HG03066 (cell line): ENCODE data around the gene TARS1.
"Not testable (repeated sequence)": the region's sequence is repeated elsewhere in the genome, so short reads cannot be mapped to it uniquely, and the experiment has no call there.

ENCODE experiments used
- ATAC-seq: cut with Tn5 transposase; IDR thresholded peaks from one replicate; pipeline ENCODE4 v1.9.1; 2021; ENCODE audit warnings: low read depth; ENCODE audit not compliant: unreplicated experiment

The TARS1 gene

DNA sequence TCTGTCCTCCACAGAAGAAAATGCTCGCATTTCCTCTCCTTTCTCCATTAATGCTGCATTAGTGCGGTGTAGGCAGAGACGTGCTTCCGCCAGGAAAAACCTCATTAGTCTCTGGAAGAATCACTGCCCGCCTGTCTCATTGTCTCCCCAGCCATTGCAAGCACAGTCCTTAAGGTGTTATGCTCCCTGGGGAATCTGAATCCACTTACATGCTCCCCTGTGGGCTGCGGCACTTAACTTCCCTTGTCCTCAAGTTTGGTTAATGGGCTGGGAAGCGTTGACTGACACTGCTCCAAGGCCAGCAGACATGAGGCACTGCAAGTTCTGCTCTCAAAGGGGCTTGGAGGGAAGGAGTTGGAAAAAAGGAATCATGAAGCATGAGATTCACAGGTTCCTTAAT, 41.6 kb downstream of the TARS1 start:
- ATAC-seq = no peak

DNA sequence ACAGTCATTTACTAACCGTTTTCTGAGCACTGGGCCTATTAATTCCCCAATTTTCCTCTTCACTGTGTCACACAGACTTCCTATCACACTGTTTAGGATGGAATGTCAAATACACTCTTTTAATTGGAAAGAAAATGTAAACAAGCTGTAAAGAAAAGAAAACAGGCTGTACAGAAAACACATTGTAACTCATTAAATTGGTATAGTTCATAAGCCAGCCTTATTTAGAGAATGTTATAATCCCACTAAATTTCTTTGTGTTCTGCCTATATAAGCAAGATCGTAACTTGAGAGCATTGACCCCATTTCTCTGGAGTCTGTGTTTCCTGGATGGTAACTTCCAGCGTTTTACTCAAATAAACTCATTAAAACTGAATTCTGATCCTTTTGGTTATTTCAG, 46.5 kb downstream of the TARS1 start:
- no peak for ATAC-seq

DNA sequence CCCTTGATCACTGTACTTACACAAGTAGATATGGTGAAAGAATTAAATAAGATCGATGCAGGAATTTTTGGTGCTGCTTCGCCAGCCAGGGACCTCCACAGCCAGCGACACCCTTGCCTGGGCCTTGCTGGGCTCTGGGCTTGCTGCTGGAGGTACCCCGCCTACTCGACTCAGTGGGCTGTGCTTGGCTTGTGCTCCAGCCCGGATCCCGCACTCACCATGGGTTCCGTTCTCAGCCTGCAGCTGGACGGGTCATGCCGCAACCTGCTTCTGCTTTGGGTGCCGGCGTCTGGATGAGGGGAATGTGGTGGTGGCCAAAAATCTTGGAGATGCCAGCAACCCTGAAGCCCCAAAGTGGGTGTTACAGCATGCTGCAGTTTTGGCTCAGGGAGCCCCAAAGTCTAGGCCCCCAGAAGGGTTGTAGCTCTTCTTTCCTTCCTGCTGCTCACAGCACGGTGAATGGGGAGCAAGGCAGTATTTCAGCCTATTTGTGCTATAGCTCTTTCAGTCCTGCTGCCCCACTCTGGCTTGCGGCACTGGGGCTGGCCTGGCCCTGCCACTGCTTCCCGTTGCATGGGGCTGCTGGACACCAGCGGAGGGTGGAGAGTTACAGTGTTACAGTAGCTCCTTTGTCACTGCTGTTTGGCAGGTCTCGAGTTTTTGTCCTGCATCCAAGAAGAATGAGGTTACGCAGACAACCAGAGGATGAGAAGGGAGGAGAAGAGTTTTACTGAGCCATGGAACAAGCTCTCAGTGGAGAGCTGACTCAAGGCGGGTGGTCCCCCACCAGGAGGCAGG, 48.0 kb downstream of the TARS1 start:
- no peak for ATAC-seq

DNA sequence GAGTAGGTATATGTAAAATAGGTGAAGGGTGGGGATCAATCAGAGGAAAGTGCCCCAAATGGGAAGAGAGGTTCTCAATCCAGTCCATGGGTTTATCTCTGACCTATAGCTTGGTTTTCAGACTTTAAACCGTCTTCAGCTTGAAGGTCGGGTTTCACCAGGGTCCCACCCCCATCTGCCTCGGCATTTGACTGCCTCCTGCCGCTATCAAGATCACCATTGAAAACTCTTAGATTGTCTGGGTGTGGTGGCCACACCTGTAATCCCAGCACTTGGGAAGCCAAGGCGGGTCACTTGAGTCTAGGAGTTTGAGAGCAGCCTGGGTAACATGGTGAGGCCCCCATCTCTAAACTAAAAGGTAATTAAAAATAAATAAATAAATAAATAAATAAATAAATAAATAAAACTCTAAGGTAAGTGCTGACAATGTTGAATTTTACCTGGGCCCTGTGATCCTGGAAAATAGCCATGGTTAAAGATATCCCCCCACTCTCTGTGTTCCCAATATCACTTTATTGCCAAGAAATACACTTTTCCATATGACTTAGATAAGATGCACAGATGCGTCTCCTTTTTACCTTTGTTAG, 48.8 kb downstream of the TARS1 start:
- no peak for ATAC-seq

DNA sequence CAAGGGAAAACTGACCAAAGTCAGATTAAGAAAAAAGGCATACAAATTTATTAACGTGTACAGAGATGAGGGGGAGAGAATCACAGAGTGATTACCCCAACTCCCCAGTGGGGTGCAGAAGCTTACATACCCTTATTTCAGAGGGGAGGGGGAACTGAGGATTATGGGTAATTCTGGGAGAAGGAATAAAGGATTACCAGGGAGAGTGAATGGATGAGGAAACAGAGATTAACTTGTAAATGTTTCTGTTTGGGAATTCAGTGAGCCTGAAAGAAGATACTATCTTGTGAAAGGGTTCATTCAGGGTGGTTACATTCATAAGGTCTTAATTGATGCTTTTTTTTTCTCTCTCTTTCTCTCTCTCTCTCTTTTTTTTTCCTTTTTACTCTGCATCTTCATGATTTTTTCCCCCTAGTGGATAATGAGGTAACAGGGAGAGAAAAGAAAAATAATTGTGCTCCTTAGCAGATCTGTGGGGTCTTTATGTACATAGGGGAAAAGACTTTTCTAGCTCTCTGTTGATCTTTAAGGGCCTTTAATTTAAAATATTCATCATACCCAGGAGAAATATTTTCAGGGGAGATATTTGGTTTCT, 49.4 kb downstream of the TARS1 start:
- ATAC-seq = no peak

DNA sequence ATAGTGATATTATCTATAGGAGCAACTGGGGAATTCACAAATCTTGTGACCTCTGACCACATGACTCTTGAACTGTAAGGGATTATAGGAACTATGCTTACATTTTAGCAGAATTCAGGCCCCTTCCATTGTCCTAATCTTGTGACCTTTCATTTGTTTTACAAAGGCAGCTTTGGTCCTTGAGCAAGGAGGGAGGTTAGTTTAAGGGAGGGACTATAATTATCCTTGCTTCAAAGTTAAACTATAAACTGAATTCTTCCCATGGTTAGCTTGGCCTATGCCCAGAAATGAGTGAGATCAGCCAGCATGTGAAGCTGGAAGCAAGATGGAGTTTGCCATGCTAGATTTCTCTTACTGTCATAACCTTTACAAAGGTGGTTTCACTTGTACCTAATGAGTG, 51.2 kb downstream of the TARS1 start:
- ATAC-seq = no peak

DNA sequence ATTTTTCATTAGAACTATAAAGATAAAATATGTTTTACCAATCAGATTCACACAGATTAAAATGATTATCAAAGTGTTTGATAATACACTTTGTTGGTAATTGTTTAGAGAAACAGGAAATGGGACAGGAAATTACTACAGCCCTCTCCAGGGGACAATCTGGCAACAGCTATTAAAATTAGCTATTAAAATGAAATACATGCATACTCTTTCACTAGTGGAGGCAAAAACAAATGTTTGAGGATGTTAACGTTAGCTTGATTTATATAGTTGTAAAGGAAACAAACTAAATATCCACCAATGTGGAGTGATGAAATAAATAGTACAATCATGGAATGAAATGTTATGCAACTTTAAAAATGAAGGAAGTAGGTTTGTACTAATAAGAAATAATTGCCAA, 53.7 kb downstream of the TARS1 start:
- no peak for ATAC-seq

DNA sequence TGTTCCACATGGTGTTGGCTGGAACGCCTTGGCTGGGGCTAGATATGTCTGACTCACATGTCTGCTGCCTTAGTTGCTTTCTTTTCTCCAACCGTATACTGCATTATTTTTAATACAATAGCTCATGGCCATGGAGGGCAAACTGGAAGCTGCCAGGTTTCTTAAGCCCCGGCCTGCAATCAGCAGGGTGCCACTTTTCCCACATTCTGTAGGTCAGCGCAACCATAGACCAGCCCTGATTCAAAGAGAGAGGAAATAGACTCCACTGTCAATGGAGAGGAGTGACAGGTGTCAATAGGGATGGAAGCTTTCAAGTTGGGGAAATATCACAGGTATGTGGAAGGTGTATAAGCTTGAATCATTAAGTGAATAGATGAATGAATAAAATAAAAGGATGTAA, 60.5 kb downstream of the TARS1 start:
- ATAC-seq = no peak

DNA sequence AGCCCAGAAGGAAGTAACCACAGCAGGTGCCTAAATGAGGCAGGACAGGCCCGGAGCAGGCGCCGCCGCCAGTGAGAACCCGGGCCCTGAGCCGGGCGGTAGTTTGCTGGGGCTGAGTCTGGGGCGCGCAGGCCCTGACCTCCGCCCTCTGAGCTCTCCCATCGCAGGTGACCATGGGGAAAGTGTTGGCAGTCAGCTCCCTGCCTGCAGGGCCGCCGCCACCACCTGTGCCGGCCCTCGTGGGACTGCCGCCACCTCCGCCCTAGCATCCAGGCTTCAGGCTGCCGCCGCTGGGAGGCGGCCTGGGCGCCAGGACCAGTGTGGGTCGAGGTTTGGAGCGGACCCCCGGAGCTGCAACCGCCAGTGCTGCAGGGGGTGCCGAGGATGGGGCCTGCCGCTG, 61.1 kb downstream of the TARS1 start:
- ATAC-seq = no peak

DNA sequence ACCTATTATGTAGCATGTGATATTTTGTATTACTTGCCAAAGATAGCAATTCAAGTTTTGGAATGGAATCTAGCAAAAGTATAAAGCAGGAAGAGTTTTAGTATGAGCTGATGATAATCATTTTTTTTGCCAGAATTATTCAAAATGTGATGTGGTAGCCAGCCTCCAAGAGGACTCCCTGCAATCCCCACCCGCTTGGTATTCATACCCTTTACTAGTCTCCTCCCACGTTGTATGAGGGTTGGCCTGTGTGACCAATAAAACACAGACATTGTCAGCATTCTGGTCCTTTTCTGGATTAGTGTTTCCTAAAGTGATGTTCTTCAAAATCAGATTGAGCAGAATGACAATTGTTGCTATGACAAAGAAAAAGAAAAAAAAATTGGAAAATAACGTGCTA, 63.8 kb downstream of the TARS1 start:
- no peak for ATAC-seq

DNA sequence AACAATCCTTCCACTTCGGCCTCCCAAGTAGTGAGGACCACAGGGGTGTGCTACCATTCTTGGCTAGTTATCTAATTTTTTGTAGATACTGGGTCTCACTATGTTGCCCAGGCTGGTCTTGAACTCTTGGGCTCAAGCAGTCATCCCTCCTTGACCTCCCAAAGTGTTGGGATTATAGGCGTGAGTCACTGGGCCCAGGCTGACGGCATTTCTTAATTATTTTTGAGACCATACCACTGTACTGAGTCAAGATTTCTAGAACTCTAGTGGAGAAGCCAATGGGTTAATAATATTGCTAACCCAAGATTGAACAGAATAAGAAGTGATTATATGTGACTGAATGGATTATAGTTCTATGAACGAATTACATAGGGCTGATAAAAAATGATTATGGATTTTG, 66.7 kb downstream of the TARS1 start:
- no peak for ATAC-seq

DNA sequence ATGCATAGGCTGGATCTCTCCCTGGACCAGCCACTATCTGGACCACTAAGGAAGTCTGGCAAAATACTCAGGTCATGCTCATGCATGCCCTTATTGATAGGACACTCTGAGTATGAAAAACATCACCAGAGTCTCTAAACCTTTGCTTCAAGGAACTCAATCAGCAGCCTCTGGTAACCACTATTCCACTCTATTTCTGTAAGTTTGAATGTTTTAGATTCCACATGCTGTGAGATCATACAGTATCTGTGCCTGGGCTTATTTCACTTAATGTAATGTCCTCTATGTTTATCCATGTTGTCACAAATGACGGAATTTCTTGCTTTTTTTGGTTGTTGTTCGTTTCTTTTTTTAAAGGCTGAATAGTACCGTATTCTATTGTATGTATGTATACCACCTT, 68.3 kb downstream of the TARS1 start:
- ATAC-seq = no peak

DNA sequence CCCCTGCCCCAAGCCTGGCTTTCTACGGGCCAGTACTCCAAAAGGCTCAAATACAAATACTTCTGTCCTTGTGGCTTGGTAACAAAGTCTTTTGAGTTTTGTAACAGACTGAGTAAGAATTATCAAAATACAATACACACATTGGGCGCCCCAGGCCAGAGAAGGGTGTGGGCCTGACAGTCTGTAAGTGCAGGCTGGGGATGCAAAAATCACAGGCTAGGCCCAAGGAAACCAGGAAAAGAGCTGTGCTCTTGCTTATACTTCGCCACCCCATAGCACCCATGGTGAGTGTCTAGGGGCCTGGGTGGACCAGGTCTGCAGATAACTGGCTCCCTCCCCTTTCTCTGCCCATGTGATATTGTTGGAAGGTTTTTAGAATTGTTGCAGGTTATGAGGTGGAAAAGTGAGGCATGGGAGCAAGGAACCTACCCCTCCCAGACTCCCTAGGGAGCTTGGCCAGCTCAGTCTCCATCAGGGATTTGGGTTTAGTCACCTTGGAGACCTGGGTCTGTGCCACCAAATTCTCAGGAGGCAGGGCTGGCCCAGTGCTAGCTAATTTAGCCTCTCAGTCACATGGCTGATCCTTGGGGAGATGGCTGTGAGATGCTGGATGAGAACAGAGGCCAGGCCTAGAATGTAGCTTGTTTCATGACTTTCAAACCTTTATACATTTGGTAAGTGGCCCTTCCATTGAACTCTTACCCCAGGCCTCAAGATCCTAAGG, 72.9 kb downstream of the TARS1 start:
- ATAC-seq = no peak

DNA sequence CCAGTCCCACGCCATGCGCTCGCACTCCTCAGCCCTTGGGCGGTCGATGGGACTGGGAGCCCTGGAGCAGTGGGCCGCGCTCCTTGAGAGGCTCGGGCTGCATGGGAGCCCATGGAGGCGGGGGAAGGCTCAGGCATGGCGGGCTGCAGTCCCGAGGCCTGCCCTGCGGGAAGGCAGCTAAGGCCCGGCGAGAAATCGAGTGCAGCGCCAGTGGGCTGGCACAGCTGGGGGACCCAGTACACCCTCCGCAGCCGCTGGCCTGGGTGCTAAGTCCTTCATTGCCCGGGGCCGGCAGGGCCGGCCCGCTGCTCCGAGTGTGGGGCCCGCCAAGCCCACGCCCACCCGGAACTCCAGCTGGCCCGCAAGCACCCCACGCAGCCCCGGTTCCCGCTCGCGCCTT, 74.6 kb downstream of the TARS1 start:
- not testable (repeated sequence) for ATAC-seq

DNA sequence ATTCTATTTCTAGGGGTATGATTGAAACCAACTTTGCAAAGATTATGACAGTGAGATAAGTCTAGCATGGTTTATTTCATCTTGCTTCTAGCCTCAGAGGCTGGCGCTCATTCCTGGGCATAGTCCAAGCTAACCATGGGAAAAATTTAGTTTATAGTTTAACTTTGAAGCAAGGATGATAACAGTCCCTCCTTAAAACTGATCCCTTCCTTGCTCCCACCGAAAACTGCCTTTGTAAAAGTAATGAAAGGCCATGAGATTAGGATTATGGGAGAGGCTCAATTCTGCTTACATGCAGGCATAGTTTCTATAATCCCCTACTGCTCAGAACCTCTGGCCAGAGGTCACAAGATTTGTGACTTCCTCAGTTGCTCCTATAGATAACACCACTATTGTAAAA, 75.7 kb downstream of the TARS1 start:
- no peak for ATAC-seq
